GM19328 (cell line): Measurements from ENCODE around the gene VTI1A.

Source experiments
- ATAC-seq: cut with Tn5 transposase; IDR thresholded peaks from one replicate; pipeline ENCODE4 v1.9.1; 2021; ENCODE audit warnings: mild to moderate bottlenecking, moderate library complexity; ENCODE audit not compliant: unreplicated experiment

VTI1A gene

DNA sequence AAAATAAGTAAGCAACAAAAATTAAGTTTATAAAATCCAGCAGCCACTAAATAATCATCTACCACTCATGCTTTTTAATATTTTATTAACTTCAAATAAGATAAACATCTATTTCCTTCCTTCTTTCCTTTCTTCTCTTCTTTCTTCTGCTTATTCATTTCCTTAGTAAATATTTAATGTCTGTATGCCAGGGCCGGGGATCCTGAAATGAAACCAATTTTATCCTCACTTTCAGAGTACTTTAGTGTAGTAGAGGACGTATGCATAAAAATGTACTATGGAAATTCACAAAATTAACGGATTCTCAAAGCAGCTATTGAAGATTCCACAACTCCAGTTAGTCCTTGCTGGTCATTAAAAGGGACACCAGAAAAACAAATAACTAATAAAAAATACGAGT, 224.7 kb downstream of the VTI1A start:
- no peak for ATAC-seq

DNA sequence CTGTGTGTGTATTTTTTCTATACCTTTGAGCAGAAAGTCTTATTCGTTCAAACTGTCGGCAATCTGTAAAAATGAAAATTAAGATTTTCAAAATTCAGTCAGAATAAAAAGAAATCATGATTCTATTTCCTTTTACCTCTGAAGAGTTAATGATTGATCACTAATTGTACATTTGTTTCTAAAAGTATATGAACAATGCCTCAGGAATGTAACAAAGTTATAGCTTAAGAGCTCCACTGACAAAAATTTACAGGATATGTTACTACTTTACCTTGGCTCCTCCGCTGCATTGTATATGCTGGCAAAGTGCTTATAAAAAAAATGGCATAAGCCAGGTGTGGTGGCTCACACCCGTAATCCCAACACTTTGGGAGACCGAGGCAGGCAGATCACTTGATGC, 225.7 kb downstream of the VTI1A start:
- no peak for ATAC-seq

DNA sequence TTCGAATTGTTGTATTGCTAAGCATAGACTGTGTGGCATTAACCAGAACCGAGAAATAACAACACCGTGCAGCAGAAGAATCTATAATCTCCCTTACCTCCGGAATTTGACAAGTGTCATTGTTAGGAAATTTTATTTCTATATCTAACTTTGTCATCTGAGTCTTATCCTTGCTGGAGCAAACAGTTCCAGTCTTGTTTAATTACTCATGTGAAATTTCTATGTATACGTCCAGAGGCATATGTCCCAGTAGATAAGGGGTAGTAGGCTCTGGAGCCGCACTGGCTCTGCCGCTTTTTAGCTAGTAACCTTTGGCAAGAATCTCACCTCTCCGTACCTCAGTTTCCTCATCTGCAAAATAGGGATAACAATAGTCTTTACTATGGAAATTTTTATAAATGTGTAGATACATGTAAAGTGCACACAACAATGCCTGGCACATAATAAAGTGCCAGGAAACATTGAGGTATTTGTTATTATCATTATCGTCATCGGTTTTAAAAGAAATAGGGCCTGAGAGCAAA, 228.6 kb downstream of the VTI1A start:
- no peak for ATAC-seq

DNA sequence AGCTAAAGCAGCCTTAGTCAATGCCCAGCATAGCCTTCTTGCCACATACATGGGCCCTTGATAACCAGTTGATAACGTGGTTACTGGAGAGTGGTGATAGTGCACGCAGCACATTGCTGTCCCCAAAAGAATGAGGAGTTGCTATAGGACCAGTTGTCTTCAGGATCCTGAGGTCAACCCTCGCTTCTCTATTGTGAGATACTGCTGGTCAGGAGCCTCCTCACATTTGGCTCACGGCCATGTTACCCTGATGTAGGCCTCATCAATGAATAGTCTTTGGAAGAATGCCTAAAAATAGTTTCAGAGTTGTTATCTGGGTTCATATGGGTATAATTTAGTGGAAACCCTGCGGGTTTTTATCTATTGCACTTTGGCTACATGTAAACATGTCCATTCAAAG, 230.7 kb downstream of the VTI1A start:
- no peak for ATAC-seq

DNA sequence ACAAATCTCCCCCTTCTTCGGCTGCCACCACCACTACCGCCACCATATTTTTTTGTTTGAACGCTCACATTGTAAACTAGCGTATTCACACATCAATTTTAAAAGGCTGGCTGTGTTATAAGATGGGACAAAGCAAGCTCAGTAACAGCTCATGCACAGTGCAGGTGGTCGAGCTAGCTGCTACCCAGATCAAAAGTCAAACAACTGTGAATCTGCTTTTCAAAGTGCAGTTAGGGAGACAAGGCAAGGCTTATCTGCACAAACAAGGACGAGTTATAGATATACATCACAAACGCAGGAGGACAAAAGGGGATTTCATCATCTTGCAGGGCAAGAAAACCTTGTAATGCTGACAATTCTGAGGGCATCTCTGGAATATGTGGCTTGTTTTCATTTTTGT, 231.6 kb downstream of the VTI1A start:
- ATAC-seq: no peak

DNA sequence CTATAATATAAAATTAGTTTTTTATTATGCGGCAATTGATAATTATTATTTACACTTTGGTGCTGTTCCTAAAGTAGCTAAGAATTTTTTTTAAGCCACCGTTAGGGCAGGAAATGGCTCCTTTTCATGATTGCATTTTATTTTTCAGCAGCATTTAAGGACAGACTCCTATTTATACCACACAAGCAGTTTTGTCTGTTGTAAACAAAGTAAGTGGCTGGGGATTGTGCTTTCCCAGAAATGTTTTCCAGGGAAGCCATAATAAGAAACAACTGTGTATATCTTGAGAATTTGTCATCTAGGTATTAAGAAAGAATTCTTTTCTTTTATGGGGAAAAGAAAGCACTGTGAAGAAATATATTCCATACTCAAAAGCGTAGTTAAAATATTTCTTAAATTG, 232.0 kb downstream of the VTI1A start:
- no peak for ATAC-seq

DNA sequence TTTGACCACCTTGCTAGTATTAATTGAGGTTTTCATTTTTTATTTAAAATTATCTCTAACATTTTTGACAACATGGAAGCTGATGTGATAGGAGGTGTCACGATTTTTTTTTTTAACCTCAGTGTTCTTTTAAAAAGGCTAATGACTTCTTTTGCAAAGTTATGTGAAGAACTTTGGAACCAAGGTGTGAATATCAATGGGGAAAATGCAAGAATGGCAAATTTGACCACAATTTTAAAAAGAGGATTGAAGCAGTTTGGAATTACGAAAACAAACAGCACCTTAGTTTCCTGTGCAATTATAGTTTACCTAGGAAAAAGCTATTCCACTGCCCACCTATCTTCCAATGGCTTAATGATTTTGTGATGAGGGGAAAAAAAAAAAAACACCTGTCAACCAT, 232.4 kb downstream of the VTI1A start:
- ATAC-seq: no peak

DNA sequence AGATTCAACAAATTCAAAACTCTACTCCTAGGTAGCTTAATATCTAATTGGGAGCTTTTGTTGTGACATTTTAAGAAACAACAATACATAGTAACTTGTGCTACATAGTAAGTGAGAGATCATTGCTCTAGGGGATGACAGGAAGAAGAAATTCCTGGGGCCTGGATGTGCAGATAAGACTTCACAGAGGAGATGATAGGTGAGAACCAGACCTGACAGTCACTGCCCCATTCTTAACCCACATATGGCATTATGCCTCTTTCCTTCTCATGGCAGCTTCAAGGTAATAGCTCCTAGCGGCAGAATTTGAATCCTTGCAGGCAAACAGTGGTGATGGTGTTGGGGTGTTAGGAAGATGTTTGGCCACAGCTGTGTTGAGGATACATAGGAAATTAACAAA, 233.6 kb downstream of the VTI1A start:
- ATAC-seq: no peak

DNA sequence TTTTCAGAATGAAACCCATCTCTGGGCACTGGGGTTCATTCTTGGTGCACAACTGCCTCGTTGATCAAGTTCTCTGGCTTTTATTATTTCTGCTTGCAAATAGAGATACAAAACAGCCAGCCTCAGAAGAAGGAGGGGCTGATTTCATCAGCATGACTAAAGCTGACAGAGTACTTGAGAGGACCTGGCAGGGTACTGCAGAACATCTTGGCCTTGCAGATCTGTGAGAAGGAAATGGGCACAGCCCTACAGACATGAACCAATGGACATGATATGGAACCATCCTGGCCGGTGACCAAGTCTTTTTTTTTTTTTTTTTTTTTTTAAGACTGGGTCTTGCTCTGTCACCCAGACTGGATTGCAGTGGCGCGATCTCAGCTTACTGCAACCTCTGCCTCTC, 240.6 kb downstream of the VTI1A start:
- no peak for ATAC-seq

DNA sequence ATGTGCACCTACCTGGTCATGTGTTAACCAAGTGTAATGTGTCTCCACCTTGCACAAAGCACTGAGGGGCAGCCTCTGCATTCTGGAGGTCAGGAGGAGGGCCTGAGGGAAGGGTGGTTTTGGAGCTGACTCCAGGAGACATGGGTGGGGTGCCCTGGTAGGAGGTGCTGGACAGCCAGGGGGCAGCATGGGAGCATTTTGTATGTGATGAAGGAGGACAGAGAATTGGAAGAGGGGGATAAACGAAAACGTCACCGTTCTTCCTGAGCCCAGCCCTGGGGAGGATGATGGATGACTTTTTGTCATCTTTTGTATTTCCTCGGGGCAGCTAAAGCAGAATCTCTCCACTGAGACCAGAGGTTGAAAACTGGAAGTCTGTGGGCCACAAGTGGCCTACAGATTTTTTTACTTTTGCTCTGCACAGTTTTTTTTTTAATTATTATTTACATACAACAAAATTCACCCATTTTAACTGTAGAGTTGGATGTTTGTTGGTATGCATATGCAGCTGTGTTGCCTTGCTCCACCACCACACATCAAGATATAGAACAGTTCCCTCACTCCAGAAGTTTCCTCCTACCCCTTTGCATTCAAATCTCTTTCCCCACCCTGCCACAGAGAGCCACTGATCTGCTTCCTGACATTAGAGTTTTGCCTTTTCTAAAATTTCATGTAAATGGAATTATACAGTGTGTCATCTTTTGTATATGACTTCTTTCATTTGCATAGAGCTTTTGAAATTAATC, 242.5 kb downstream of the VTI1A start:
- no peak for ATAC-seq

DNA sequence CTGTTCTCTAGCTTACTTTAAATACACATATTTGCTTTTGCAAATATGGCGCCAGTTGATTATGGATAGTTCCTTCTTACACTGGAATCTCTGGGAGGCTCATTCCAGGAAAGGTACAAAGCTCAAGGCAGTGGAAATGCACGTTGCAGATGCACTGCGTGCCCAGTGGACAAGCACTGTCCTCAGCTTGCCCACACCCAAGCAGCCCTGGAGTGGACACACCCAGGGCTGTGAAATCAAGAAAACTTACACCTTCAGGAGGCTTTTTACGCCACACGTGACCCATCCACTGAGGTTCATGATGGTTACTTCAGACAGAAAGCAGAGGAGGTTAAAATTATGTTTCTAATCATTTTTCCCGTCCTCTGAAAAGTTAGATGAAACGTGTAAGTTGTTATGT, 248.5 kb downstream of the VTI1A start:
- no peak for ATAC-seq

DNA sequence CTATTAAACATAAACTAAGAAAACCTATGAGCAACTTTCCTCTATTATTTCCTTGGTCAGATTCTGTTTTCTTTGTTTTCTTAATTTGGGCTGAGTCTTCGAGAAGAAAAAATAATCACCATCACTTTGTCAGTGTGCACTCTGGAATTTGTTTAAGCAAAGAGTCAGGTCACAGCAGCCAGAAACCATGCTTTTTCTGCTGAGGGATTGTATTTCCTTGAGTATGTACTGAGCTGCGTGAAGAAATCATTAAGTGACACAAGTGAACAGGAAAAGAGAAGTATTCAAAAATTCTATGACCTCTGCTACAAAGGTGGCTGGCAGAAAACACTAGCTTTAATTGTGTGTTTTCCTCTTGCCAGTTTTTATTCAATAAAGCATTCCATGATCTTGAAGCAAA, 249.6 kb downstream of the VTI1A start:
- ATAC-seq: no peak

DNA sequence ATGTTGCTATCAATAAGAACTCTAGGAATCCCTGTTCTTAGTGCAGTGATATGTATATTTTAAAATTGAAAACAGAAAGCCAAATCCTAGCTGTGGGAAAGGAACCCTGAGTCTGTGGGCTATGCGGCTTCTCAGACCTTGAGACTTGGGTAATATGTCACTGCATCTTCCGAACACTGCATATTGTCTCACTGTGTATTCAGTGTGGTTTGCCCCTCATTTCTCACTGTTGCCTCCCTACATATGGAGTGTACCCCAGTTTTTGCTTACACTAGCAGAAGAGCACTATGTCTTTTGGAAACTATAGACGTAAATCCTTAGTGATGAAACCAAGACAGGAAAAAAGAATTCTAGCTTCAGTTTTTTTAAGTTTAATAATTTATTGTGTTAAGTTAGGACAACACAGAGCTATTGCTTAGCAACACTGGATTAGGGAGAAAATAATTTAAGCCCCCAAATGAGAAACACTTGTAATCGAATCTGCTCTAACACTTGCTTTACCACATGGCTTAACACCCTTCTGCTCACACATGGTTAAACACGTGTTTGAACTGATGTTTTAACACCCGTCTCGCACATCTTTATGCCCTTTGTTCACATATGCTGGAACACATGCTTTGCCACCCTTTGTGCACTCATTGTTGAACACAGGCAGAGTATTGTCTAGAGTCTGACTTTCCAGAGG, 251.3 kb downstream of the VTI1A start:
- ATAC-seq: no peak

DNA sequence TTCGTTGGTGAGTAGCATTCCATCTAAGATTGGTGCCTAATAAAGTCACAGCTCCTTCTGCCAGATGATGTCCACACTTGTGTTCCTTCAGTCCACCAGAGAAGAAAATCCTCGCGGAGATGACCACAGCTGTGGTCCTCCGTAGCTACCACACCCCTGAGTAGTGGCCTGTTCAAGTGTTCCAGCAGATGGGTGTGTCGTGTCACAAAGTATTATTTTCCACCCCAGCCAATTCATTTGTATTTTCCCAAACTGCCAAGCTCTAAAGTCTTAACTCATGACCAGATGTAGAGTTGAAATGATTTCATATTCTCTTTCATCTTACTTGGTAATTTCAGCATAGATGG, 251.8 kb downstream of the VTI1A start:
- no peak for ATAC-seq

DNA sequence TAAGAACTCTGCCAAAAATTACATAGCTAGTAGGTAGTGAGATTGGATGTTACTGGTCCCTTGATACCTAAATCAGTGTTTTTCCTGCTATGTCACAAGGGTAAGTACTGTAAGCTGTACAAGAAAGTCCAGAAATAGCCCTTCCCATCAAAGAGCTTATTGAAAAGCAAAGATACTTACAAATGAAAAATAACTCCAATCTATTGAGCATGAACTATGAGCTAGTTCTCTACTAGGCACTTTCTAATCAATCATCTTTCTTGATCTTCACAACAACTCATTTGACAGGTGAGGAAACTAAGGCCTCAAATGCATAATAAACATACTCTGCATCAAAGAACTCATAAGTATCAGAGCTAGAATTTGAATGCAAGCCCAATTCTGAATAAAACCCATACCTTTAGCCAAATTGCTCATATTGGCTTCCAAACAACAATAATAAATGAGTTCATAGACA, 253.2 kb downstream of the VTI1A start:
- ATAC-seq: no peak

DNA sequence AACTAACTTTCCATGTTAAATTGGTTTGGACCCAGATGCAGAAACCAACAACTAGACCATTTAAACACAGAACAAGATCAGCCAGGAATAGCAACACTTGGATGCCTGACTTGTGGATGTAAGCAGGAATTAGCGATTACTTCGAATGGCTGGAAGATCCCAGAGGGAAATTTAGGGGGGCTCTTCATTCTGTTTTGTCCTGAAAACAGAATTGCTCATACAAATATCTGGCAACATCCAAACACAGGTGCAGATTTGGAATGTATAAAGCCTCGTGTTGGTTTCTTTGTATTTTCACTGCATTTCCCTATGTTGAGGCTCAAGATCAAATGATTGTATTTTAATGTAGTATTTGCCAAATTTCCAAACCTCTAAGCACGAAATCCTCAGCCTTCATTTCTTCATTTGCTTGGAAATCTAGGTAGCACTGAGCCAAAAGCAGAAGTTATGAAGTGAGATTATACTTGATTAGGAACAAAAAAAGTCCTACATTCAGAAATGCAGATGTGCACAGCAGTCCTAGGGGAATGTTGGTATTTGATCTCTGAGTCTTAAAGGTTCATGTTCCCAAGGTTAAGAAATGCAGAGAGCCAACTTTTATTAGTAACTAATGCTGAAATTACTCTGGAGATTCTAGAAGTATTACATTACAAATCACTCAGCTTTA, 254.3 kb downstream of the VTI1A start:
- ATAC-seq: no peak

DNA sequence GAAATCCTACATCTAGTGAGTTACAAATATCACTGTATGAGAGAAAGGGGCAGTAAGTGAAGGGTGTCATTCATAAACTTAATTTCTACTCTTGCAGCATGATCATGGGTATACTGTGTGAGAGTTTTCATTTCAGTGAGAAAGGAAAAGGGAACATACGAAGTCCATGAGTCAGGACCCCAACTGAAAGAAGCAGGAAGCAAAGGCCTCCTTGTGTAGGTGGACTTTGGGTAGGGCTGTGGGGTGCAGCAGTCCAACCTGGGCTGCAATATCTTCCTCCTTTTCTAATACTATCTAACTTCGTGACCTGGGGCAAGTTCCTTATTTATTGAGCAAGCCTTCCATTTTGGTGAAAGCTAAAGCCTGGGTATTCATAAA, 254.9 kb downstream of the VTI1A start:
- no peak for ATAC-seq

DNA sequence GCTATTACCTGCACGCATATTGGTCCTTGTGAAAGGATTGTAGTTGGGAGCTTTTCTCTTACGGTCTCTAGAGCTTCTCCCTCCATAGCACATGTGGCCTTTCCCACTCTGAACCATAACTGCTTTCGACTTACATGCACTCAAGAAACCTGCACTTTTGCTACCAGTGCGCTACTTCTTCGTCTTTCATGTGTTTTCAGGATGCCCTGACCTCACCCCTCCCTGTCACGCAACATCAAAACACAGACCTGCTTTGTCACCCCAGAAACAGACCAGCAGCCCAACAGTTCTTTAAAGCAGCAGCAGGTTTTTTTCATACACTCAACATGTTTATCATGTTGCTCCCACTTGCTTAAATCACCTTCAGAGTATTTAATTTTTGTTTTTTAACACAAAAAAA, 259.6 kb downstream of the VTI1A start:
- no peak for ATAC-seq

DNA sequence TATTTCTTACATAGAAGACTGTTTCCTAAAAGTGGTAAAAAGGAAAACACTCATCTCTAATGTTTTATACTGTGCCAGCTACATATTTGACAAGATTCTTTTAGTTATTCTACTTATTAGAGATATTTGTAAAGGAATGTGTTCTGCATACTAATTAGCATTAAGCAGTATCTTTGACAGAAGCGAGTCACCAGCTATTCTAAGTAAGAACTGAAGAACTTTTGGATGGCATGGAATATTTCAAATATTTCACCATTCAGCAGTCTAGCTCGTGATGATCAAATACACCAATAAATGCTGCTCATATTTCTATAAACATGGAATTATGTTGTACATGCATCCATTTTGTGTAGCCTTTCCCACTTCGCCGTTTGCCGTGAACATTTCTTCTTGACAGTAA, 261.4 kb downstream of the VTI1A start:
- ATAC-seq: no peak

DNA sequence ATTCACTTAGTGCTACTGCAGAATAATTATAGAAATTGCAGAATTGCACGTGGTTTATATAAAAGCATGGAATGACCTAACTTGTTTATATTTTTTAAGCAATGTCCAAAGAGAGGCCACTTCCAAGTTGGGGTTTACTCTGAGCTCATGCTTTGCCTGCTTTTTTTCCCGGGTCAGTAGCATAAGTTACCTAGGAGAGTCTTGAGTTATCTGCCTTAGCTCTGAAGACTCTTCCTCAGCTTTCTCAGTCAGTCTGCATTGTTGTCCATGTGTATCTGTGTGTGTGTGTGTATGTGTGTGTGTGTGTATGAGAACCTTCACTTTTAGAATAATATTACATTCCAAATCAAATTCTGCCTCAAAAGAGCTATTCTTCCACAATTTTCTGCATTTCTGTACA, 263.5 kb downstream of the VTI1A start:
- ATAC-seq: no peak

DNA sequence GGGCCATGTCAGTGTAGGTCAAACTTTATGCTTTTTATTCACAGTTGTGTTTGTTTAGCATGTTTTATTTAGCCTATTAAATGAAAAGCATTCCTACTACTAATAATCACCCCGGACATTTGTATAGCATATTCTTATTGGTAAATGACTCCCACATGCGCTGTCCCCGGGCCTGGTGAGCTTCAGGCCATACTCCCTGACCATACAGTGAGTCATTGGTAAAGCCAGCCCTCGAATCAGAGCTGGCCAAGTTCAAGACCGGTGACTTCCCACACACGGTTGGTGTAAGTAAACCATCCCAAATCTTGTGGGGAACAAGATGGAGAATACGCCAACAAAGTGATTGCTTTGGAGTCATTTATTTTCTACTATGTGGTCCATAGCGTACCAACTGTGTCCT, 264.4 kb downstream of the VTI1A start:
- ATAC-seq: no peak

DNA sequence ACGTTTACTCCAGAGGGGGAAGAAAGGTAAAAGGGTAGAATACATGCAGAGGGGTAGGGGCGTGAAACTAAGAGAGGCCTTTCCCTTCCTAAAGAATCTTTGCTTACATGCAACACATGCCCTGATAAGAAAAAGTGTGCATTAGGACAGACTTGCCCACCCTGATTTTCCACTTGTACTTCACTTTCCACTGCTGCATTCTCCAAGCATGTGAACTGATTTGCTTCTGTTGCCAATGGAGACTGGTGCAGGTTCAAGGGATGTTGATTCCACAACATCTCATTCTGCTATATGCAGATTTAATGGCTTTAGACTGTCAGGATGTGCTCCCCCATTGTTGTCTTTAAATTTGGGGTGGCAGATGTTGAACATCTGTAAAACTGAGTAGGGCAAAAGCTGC, 265.5 kb downstream of the VTI1A start:
- ATAC-seq: no peak
